NAMALWA (cell line): ENCODE measurements around the gene LRRC74A.

Experiments
- DNase-seq: peaks from one replicate; pipeline ENCODE4 v3.0.0-alpha.2; 2015; ENCODE audit warnings: low spot score

LRRC74A gene

DNA sequence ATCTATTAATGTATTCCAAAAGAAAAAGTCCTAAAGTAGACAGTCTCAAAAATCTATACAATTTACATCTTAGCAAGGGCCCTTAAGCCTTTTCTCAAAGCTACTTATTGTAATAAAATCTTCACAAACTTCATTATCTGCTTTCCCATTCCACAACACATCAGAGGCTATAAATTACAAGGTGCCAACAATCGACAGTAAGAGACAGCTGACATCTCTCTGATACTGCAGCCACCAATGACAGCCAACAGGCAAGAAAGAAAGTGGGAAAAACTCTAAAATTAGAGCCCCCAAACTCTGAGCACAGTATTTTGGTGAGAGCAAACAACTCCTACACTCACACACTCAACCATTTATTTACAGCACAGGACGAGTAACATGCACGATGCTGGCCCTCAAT, 15.7 kb upstream of the LRRC74A start:
- no peak for DNase-seq

DNA sequence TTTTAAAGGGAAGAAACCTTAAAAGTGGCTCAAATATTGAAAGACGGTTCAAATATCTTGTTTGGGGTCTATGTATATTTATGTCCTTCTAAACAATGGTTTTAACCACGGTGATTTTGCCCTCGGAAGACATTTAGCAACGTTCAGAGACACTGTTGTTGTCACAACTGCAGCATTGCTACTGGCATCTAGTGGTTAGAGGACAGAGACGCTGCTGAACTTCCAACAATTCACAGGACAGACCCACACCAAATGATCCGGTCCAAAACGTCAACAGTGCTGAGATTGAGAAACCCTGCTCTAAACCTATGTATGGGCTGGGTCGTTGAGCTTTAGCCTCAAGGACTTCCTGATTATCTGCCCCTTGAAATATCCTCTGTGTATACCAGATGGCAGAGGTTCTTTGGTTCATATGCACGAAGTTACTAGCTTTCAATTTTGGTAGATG, 15.2 kb upstream of the LRRC74A start:
- peak; percentile 66 for DNase-seq

DNA sequence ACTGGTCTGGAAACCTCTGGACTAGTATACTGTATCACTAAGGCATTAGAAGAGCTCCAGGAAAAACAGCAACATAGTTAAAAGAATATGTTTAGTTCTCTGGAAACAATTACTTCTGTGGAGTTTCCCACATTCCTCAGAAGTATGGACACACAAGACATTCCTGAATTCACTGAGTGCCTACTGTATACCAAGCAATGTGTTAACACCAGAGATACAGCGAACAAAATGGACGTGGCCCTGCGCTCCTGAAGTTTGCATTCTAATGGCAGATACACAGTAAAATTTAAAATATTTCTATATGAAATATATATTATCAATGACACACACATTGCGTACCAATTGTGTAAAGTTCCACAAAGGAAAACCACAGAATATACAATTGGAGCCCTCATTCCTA, 14.6 kb upstream of the LRRC74A start:
- DNase-seq: peak; percentile 15

DNA sequence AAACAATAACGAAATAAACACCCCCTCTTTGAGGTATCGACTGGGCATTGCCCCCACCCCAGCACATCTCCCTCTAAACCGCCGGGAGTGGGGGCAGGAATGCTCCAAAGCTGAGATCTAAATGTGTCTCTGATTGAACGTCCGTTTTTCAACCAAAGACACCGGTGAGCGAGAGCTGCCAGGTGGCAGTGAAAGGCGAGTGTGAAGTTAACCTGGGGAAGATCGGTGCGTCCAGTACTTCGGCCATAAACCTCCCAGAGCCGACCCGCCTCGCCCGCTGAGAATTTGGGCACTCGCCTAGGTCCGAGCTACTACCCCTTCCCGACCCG, 14.2 kb upstream of the LRRC74A start:
- peak; percentile 51 for DNase-seq

DNA sequence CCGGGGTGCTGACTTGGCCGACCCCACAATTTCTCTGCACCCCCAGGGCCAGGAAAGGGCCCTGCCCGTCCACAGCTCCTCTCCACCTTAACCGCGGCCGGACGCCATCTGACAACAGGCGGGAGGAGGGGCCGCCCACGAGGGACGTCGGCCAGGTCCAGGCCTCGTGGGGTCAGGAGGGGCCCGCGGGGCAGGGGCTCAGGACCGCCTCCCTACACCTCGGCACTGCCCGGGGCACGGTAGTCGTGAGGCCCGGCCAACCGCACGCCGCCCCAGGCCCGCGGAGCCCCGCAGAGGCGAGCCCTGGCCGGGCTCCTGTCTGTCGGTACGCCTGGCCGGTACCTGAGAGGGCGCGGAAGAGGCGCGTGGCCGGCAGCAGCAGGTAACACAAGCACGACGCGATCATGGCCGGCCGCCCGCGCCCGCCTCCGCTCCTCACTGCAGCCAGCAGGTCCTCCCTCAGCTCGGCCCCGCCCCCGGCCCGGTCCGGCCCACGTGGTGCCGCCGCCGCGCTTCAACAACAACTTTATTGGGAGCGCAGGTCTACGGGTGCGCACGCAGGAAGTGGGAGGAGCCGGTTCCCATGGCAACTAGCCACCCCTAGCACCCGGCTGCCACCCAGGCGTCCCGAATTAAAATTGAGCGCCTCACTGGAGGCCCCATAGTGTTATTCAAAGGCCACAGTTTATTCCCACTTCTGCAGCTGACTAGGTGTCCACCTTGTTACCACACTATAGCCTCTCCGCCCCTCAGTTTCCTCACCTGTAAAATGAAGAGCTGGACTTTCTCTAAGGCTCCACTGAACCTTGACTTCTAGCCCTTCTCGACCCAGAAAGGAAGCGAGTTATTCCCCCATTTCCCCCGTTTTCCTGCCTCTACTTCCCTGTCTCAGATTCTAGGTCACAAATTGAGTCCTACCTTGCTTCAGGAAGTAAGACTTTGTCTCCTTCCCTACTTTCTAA, 13.5 kb upstream of the LRRC74A start, which contains the start of gene ANGEL1:
ANGEL1 (minus strand) TSS at position 461 of the 962 bp plus-strand sequence; CDS start at position 406, 55 bp downstream.
- peak; percentile 97 for DNase-seq

DNA sequence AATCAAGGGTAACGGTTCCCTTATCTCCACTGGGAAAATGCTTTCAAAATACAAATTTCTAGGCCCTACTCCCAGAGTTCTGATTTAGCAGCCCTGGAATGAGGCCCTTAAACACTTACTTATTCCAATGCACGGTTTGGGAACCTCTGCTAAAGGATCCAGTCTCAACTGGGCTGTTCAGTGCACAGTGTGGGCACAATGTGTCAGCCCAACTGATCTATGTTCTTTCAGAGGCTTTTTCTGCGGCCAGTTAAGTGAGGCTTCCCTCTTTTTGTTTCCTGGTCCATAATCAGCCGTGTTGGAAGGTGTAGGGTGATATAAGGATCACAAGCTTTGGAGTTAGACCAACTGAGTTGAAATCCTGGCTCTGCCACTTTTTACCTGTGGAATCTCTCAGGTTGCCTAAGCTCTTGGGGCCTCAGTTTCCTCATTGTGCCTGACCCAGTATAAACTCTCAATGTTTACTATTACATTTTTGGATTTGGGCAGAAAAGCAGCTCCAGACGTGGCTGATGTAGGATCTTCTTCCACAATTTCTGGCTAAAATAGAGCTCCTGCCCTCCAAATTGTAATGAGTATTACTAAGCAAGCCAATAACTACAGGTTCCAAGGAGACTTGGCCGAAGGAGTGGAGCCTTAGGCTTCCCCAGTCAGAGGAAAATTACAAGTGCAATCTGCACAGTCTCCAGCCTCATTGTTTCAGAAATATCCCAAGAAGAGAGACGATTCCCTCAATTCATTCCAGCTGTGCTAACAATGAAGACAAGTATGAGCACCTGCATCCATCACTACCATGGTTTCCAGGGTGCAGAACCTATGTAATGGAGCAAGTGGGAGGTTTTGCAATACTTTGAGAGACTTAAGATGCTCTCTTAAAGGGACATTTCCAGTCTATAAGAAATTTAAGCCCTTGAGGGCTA, 11.2 kb upstream of the LRRC74A start:
- no peak for DNase-seq

DNA sequence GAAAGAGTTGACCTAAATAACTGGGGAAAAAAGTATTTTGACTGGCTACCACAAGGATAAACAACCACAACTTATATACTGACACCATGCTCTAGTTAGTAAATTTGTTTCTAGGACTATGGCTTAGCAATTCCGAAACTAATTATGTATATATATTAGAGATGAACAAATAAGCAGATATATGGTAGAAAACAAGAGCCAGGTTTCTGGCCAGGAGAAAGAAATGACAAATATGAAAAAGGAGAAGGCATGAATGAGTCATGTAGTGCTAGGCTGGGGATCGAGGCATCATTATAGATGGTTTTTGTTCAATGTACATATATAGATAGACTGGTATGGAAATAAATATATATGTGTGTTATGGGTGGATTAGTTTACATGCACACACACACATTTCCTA, 5.5 kb upstream of the LRRC74A start:
- DNase-seq: no peak

DNA sequence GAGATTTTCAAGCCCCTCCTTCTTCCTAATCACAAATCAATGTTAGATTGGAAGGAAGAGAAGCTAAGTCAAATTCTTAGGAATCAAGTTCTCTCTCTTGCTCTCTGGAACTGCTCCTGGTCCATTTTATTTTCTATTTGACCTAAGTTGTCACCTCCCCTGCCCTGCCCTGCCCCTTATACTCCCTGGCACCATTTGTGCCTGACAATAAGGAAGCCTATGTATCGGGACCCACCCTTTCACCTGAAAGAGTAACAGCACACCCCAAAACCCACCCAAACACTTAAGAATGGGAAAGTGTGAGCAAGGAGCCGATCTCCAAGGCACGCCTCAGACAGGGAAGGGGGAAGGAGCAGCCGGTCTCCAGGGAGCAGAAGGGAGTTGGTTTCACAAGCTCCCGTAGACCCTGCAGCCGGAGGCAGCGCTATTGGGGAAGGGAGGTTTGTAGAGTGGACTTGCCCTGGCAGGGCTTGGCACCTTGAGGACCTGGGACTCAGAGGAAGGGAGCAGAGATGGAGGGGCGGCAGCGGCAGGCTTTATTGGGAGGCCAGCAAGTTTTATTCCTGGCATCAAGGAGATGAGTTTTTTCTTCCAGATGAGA, 1.6 kb downstream of the LRRC74A start:
- DNase-seq: no peak

DNA sequence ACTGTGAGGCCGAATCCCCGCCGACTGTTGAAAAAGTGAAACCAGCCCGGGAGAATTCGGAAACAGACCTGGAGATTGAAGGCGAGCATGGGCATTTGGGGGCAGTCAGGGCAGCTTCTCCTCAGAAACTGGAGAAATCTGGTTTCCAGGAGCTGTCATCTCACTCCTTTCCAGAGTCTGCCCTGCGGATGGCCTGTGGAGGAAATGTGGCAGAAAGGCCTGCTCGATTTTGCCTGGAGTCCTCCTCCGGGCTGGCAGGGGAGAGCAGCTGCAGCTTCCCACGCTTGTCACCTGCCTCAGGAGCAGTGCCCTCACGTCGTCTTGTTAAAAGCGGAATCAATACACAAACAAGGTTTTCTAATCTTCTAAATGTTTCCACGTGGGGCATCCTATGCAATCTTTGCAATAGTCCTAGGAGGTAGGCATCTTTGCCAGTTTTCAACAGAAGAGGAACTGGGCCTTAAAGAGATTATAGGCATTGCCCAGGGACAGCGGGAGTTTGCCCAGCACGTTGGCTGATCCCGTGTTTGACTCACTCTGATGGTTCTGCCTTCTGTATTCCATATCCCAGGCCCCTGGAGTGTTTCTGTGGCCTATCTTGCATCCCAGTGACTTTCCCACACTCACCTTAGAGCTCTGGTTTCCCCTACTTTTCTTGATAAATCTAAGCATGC, 2.3 kb downstream of the LRRC74A start:
- no peak for DNase-seq

DNA sequence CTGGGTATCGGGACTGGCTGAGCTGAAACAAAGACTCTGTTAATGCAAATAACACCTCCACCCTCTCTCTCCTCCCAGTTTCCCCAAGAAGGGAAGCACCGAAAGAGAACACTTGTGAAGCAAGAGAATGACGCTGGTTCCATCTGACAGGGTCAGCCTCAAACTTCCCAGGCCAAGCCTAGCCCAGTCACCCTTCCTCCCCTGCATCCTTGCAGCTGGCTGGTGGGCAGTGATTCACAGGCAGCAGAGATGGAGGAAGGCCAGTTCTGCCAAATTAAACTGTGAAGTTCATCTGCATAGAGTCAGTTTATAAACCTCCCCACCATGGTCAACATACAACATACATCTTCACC, 2.8 kb downstream of the LRRC74A start:
- DNase-seq: no peak

DNA sequence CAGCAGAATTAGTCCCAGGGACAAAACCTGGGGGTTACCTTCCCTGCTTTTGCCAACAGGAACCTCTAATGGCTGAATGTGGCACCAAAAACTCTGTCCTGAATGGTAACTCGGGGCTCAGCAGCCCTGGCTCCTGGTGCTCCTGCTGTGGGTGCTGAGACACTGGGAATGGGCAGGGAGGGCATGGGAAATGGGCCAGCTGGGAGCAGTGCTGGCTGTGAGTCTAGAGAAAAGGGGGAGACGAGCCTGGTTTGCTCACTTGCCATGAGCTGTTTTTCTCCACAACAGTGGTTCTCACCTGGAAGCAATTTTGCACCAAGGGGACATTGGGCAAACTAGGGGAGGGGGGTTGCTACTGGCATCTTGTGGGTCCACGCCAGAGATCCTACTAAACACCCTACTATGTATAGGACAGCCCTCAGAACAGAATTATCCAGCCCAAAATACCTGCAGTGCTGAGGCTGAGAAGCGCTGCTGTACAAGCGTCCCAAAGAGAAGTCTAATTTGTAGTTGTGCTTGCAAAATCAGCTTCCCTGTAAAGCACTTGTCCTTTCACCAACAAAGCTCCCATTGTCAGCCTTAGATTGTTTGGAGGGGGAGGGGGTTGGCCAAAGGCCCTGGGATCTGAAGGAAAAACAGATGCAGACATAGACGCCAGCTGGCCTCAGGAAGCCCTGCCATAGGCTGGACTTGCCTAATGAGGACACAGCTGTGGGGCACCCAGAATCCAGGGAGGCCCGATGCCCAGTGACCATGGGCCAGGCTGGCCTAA, 3.6 kb downstream of the LRRC74A start:
- no peak for DNase-seq

DNA sequence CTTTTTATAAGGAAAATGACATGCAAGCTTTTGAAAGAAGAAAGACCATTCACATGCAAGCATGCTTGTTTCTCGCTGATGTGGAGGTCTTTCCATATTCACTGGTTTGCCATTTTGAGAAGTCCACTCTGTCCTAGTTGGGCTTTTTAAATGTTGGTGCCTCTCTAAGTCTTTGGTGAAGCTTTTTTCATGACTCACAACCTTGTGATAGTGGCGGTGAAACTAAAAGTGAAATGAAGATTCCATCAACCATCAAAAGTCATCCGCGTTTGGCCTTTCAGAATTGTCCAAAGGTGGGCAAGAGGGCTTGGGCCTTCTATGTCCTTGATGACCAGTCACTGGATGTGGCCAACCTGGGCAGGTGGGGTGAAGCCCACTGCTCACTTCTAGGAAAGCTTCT, 4.3 kb downstream of the LRRC74A start:
- no peak for DNase-seq

DNA sequence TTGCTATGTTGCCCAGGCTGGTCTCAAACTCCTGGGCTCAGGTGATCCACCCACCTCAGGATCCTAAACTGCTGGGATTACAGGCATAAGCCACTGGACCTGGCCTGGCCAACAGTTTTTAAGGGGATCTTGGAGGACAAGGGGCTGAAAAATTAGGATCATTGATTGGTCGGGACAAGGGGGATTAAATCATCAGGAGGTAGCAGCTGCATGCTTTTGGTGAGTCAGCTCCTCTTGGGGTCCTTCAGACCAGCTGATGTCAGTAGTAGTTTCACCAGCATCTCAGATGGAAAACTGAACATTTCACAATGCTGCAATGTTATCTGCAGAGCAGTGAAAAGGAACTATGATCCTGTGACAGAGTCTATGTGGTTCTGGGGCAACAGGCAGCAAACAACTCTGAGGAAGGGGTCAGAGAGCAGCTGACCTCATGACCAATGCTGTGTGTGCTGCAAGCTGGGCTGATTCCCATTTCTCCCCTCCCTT, 6.3 kb downstream of the LRRC74A start:
- DNase-seq: no peak

DNA sequence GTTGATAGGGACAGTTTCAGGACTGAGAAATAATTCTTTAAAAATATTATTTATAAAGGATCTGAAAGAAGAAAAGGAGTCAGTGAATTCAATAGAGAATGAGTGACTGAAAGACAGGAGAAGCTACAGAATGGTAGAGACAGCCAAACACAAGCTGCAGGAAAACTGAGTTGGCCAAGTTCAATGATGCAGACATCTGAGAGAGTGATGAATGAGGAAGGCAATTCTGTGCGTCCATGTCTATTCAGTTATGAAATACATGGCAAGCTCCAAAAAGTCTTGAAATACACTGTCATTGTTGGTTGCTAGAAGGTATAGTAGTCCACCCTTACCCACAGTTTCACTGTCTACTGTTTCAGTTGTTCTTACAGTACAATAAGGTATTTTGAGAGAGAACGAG, 6.8 kb downstream of the LRRC74A start:
- DNase-seq: no peak

DNA sequence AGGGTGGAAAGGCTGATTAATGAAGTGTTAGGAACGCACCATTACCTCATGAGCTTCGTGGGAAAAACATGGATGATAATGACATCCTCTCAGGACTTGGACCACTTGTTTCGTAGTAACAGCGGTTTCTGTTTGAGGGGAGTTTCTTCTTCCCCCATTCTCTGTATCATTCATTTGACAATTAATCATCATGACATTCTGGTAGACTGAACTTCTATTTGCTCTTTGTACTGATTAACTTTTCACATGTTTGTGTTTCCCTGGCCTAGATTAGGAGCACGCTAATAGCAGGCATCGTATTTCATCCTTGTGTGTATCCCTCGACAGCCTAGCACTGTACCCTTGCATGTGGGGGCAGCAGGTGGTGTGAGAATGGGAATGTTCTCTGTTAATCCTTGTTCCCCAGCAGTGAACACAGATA, 8.0 kb downstream of the LRRC74A start:
- no peak for DNase-seq

DNA sequence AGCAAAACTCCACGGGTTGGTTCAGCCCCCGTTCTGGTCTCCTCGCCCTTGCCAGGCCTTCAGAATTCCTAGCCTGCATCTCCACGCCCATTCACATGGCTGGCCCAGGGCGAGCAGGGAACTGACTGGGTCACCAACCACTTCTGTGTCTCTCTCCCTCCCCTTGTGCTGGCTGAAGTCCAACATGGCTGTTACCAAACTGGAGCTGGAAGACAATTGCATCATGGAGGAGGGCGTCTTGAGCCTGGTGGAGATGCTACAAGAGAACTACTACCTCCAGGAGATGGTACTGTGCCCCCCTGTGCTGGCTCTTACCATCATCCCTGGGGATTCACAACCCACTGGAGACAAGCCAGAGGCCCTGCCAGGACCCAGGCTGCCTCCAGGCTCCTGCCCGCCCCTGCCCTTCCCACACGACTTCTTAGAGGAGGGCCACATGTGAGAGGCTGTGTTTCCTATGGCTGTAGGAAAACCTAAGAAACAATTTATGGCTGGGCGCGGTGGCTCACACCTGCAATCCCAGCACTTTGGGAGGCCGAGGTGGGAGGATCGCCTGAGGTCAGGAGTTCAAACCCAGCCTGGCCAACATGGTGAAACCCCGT, 9.9 kb downstream of the LRRC74A start:
- DNase-seq: no peak

DNA sequence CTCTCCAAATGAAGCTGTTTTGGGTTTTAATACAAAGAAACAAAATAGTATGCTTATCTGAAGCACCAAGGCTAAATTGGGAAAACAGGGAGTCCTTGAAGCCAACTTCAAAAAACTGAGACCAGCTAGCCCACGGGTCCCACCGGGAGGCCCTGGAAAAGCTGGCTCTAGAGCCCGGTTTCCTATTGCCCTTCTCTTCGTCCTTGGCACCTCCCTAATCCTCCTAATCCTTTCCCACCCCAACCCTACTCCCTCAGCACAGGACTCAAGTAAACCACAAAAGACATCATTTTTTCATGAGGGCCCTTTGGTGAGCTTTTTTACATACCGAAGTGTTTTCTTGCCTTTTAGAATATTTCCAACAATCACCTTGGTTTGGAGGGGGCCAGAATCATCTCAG, 11.3 kb downstream of the LRRC74A start:
- DNase-seq: no peak

DNA sequence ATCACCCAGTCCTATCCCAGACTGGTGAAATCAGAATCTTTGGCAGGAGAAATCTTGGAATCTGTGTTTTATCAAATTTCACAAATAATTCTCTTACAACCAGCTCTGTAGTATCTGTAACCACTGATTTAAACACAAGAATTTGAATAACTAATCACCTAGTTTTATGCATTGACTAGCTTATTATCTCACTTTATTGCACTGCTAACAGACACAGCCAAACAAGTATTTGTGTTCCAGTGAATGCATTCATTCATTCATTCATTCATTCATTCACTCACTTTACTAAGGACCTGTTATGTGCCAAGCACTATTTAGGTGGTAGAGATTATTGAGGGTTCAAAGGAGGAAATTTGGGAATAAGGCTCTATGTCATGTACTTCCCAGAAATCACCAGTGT, 16.2 kb downstream of the LRRC74A start:
- no peak for DNase-seq

DNA sequence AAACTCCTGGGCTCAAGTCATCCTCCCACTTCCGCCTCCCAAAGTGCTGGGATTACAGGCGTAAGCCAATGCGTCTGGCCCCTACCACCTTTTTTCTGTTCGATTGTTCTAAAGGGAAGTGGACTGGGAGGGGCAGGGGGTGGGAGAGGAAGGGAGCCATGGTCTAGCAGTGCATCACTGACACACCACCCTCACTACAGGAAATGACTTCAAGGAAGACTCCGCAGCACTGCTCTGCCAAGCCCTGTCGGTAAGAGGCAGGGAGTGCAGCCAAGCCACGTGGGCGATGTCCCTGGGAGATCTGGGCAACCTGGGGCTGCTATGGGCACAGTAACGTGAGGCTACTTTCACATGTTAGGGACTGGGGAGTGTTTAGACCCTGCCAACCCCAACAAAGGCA, 18.0 kb downstream of the LRRC74A start:
- no peak for DNase-seq

DNA sequence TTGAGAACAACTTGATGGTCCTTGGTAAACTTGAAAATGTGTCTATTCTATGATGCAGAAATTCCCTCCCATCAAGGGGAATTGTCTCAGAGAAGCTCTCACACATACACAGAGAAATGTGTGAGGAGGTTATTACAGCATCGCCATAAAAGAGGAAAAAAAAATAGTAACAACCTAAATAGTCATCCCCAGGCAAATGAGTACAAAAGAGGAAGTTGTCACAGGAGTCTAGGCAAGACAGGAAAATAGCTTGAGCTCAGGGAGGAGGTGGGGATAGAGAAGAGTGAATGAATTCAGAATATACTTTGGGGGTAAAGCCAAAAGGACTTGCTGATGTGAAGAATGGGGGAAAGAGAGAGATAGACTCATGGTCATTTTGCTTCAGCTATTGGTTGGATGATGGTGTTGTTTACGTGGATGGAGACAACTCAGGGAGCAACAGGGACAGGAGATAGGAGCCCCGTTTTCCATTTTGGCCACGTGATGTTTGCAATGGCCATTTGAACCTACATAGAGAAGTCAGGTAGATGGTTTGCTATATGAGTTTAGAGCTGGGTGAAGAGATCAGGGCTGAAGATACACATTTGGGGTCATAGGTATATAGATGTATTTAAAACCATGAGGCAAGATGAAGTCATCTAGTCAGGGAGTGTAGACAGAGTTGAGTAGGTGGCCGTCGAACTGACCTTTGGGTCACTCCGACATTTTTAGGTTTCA, 20.3 kb downstream of the LRRC74A start:
- no peak for DNase-seq
